ENCODE measurements around the gene ZNF444.

The ZNF444 gene

GRCh38 chr19:56123266-56123891, 17.7 kb upstream of the ZNF444 start:
- DNase-seq, result no peak

GRCh38 chr19:56124578-56124977, 16.5 kb upstream of the ZNF444 start:
- DNase-seq, result no peak

GRCh38 chr19:56125806-56126590, 15.1 kb upstream of the ZNF444 start:
- no peak for DNase-seq

DNA sequence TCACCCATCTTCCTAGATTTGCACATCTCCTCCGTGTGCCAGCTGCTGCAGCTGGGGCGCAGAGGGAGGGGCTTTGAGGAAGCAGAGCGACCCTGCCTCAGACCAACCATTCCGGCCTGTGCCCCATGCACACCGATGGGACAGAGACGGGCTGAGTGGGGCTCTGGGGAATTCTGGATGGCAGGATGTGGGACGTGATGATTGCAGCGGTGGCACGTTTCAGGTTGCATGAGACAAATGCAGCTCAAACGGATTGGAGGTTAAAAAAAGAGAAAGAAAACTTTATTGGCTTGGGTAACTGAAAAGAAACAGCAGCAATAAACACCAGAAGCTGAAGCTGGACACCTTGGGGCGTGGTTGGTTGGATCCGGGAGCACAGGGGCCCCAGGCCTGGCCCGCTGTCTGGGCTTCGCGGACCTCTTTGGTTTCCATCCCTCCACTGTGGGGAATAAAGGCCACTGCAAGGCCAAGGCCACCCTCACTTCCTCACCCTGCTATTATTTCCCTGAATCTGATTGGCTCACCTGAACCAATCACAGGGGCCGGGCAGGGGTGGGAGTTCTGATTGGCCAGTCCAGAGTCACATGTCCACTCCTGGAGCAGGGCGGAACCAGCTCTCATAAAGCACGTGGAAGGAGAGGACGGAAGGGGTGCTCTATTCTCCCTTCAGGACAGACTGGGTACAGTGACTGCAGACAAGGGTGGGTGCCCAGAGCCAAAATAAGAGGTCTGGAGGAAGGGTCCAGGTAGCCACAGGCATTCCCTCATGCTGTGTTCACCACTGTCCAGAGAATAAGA, 13.9 kb upstream of the ZNF444 start:
- no peak for DNase-seq

DNA sequence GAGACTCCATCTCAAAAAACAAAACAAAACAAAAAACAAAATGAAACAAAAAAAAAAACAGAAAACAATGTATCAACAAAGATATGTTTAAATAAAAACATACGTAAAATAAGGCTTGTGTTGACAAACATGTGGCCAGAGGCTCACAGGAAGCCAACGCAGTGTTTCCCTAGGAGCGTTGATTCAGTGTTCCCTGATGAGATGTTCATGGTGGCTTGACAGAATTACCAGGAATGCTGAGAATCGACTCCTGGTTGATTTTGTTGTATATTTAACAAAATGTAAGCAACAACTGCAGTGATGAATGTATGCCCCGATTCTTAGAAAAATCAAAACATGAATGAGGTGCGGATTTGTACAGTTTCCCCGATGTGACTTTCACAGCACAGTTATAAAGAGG, 11.1 kb upstream of the ZNF444 start:
- no peak for DNase-seq

GRCh38 chr19:56131651-56132050, 9.4 kb upstream of the ZNF444 start:
- DNase-seq, result no peak

GRCh38 chr19:56132316-56132822, 8.7 kb upstream of the ZNF444 start:
- no peak for DNase-seq

DNA sequence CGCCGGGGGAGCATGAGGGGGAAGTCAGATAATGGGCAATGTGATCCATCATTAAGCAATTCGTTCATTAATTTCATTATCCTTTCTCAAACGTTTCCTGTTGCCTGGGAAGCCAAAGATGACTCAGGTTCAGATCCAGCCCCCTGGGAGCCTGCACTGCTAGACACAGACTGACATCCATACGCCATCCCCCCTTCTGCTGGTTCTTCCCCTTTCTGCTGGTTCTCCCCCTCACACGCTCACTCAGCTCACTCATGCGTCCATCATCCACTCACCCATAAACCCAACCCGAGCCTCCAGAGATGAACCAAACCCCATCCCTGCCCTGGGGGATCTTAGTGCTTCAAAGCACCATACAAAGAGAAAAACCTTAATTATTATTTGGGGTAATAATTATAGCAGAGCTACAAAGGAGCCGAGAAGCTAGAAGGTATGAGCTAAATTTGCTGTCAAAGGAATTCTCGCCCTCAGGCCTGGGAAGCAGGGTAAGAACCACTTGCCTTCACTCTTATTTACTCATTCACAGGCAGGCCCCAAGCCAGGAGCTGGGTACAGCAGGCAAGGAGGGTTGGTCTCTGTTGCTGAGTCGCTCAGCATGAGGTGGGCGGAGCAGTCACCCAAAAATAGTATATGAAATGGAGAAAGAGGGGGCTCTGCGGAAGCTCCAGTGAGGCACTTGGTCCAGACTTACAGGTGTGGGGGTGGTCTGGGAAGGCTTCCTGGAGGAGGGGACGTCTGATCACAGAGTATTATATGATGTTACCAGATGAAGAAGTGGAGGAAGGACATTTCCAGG, 7.0 kb upstream of the ZNF444 start:
- DNase-seq, result no peak

- DNase-seq, result no peak
These were observed 6.5 kb upstream of the ZNF444 start for GRCh38 chr19:56134654-56134921.

DNA sequence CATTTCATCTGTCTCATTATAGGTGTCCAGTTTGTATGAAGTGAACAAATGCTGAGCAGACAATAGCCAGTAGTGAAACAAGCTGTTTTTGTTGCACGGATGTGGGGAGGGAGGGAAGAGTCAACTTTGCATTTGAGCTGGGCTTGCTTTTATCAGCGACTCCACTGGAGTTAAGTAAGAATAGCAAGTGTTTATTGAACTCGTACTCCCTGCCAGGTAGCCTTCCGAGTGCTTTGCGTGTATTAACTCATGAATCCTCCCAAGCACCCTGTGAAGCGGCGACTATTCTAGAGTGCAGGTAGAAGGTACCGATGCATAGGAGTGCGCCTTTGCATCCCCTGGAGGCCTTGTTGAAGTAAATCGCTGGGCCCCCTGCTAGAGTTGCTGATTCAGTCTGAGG, 4.7 kb upstream of the ZNF444 start:
- DNase-seq, result no peak

DNA sequence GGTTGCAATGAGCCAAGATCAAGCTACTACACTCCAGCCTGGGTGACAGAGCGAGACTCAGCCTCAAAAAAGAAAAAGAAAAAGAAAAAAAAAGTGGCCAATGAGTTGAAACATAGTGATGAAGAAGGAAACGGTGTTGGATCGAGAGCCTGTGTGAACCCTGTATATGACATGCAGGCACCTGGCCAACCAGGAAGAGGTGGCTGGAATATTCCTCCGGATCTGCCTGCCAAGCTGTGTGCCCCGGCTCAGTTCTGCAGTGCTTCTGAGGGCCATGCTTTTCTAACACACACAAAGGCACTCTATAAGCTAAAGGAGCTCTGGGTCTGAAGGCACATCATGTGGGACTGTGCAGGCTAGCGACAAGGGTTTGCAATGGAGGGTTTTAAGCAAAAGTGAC, 3.7 kb upstream of the ZNF444 start:
- no peak for DNase-seq

DNA sequence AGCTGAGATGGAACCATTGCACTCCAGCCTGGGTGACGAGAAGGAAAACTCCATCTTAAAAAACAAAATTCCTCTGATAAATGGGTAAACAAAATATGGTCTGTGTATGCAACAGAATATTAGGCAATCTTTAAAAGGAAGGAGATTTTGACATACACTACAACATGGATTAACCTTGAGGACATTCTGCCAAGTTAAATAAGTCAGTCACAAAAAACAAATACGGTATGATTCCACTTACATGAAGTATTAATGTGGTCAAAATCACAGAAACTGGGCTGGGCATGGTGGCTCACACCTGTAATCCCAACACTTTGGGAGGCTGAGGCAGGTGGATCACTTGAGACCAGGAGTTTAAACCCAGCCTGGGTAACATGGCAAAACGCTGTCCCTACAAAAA, 3.0 kb upstream of the ZNF444 start:
- DNase-seq, result no peak

GRCh38 chr19:56139847-56140582, 1.1 kb upstream of the ZNF444 start:
- no peak for DNase-seq

DNA sequence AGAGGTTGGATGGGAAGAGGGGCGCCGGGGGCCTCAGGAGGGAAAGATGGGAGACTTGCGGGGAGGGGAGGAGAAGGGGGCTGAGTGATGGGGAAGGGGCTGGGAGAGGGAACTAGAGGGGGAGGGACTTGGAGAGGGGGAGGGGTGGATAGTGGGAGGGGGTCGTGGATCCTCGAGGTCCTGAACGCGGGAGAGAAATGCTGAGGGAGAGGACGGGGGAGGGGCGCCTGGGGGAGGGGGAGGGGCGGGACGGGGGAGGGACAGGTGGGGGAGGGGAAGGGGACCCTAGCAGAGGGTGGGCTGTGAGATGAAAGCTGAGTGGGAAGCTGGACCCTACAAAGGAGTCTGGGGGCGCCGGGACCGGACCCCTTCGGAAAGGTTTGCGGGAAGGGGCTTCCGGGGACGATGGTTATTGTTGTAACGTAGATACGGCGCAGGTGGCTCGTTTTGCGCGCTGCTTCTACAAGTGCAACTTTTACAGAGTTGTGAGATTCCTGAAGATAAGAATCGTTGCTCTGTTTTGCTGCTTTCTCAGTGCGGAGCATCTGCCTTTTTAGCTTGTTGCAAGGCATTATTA, 418 bp downstream of the ZNF444 start:
- DNase-seq, result peak; percentile 23

DNA sequence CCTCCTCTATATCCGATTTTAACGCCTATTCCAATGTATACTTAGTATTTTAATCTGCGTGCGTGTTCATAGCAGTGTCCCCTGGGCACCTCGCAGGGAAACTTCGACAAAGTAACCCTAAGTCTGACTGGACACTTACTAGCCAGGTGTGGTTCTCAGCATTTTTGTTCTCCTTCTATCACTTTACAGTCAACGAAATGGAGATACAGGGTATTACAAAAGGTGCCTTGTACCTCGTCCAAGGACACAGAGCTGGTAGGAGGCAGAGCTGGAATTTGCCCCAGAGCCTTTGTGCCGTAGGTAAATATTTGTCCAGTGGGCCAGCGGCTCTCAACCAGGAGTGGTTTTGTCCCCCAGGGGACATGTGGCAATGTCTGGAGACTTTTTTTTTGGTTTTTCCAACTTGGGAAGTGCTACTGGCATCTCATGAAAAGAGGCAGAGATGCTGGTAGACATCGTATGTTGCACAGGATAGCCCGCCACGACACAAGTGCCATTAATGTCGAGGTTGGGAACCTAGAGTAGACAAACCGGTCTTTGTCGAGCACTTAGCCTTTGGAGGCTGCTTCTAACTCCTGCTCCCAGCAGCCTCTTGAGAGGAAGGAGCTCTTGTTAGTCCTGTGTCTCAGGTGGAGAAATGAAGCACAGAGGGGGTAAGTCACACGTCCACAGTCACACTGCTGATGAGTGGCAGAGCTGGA, 1.1 kb downstream of the ZNF444 start:
- no peak for DNase-seq

- DNase-seq, result no peak
These were observed 1.9 kb downstream of the ZNF444 start for GRCh38 chr19:56142897-56143434.

DNA sequence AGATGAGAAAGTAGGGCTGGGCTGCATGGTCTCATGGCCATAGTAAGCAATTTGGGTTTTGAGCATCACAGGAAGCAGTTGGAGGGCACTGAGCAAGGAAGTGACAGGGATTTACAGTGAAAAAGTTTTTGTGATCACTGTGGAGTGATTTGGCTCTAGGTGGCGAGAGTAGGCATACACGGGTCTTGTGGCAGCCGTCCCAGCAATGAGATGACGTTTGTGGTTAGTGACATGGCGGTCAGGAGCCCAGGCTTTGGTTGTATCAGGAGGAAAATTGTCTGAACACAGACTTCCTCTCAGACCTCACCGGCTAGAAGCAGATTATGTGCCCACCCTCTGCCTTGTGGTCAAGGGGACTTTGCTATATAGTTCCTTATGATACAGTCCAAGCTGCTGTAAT, 3.3 kb downstream of the ZNF444 start:
- DNase-seq, result no peak

- no peak for DNase-seq
These were observed 3.7 kb downstream of the ZNF444 start for GRCh38 chr19:56144831-56145230.

- no peak for DNase-seq
These were observed 4.6 kb downstream of the ZNF444 start for GRCh38 chr19:56145698-56146097.

DNA sequence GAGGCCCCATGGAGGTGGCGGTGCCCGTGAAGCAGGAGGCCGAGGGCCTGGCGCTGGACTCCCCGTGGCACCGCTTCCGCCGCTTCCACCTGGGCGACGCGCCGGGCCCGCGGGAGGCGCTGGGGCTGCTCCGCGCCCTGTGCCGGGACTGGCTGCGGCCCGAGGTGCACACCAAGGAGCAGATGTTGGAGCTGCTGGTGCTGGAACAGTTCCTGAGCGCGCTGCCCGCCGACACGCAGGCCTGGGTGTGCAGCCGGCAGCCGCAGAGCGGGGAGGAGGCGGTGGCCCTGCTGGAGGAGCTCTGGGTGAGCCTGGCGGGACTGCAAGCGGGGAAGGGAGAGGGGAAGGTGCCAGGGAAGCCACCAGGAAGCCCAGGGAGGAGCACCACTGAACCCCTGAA, 5.8 kb downstream of the ZNF444 start:
- DNase-seq, result no peak

- no peak for DNase-seq
These were observed 6.2 kb downstream of the ZNF444 start for GRCh38 chr19:56147307-56147706.
